Measurements from ENCODE around the gene FUT8. TPM values are rescaled to one million over a fixed set of nuclear protein-coding genes. Genes with fewer than 3 reads are reported as not detected.

FUT8 gene
- total RNA-seq, 1 experiment from 2014 or later: 11.8 TPM

- no peaks in the 10 kb centered on the region for H3K9me3 Mint-ChIP-seq (ENCODE audit: unreplicated experiment)
- CTCF ChIA-PET: interaction anchor here (0.6 to 1.1 kb wide), 2 partner anchors 20 to 346 kb away, joined by 3 to 4 read pairs; no protein-coding TSS in a partner anchor
- H3K27me3 Mint-ChIP-seq (ENCODE audit: insufficient read depth, unreplicated experiment): no peaks in the 10 kb centered on the region
- TF ChIP-seq, protein P1, sequence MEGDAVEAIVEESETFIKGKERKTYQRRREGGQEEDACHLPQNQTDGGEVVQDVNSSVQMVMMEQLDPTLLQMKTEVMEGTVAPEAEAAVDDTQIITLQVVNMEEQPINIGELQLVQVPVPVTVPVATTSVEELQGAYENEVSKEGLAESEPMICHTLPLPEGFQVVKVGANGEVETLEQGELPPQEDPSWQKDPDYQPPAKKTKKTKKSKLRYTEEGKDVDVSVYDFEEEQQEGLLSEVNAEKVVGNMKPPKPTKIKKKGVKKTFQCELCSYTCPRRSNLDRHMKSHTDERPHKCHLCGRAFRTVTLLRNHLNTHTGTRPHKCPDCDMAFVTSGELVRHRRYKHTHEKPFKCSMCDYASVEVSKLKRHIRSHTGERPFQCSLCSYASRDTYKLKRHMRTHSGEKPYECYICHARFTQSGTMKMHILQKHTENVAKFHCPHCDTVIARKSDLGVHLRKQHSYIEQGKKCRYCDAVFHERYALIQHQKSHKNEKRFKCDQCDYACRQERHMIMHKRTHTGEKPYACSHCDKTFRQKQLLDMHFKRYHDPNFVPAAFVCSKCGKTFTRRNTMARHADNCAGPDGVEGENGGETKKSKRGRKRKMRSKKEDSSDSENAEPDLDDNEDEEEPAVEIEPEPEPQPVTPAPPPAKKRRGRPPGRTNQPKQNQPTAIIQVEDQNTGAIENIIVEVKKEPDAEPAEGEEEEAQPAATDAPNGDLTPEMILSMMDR (IDR thresholded peaks at IDR 0.05; ENCODE audit: unreplicated experiment): no peak
- BruUV-seq (replicated peaks): no TSS peak
- H3K27ac Mint-ChIP-seq (ENCODE audit: low read depth, unreplicated experiment): no peak overlapping the region
- no peak for DNase-seq (ENCODE audit: unreplicated experiment)
- H3K4me1 Mint-ChIP-seq (ENCODE audit: insufficient read depth, unreplicated experiment): peaks cover 10% of the 10 kb centered on the region
- intact Hi-C loops (cut with micrococcal nuclease): no loop called here
- POLR2A ChIA-PET: interaction anchor here (0.6 kb wide), 1 partner anchor 110 kb away, joined by 3 read pairs; no protein-coding TSS in a partner anchor
- no peak overlapping the region for H3K4me3 Mint-ChIP-seq (ENCODE audit: unreplicated experiment)
- no peaks in the 10 kb centered on the region for H3K36me3 Mint-ChIP-seq (ENCODE audit: insufficient read depth, unreplicated experiment)
Observed at GRCh38 chr14:65449647-65450046, 37.1 kb downstream of the FUT8 start.

GRCh38 chr14:65453807-65454480, 41.4 kb downstream of the FUT8 start:
- DNase-seq (ENCODE audit: unreplicated experiment): no peak
- TF ChIP-seq, protein P1 (IDR thresholded peaks at IDR 0.05; ENCODE audit: unreplicated experiment): no peak
- peaks cover 5% of the 10 kb centered on the region for H3K36me3 Mint-ChIP-seq (ENCODE audit: insufficient read depth, unreplicated experiment)
- H3K9me3 Mint-ChIP-seq (ENCODE audit: unreplicated experiment): no peaks in the 10 kb centered on the region
- ChIA-PET POLR2A (no interaction called here), CTCF (no interaction called here)
- H3K4me1 Mint-ChIP-seq (ENCODE audit: insufficient read depth, unreplicated experiment): no peaks in the 10 kb centered on the region
- no TSS peak for BruUV-seq (replicated peaks)
- intact Hi-C loops (cut with micrococcal nuclease): no loop called here
- no peak overlapping the region for H3K4me3 Mint-ChIP-seq (ENCODE audit: unreplicated experiment)
- no peaks in the 10 kb centered on the region for H3K27me3 Mint-ChIP-seq (ENCODE audit: insufficient read depth, unreplicated experiment)
- no peak overlapping the region for H3K27ac Mint-ChIP-seq (ENCODE audit: low read depth, unreplicated experiment)

- intact Hi-C loops (cut with micrococcal nuclease): no loop called here
- no TSS peak for BruUV-seq (replicated peaks)
- Mint-ChIP-seq H3K4me1 (ENCODE audit: insufficient read depth, unreplicated experiment) (peaks cover 4% of the 10 kb centered on the region), H3K4me3 (ENCODE audit: unreplicated experiment) (no peak overlapping the region), H3K27me3 (ENCODE audit: insufficient read depth, unreplicated experiment) (no peaks in the 10 kb centered on the region), H3K27ac (ENCODE audit: low read depth, unreplicated experiment) (no peak overlapping the region), H3K36me3 (ENCODE audit: insufficient read depth, unreplicated experiment) (peaks cover 5% of the 10 kb centered on the region), H3K9me3 (ENCODE audit: unreplicated experiment) (no peaks in the 10 kb centered on the region)
- no peak for DNase-seq (ENCODE audit: unreplicated experiment)
- CTCF ChIA-PET: no interaction called here
- POLR2A ChIA-PET: no interaction called here
- TF ChIP-seq, protein P1 (IDR thresholded peaks at IDR 0.05; ENCODE audit: unreplicated experiment): no peak
Observed at GRCh38 chr14:65456247-65456646, 43.7 kb downstream of the FUT8 start.

DNA sequence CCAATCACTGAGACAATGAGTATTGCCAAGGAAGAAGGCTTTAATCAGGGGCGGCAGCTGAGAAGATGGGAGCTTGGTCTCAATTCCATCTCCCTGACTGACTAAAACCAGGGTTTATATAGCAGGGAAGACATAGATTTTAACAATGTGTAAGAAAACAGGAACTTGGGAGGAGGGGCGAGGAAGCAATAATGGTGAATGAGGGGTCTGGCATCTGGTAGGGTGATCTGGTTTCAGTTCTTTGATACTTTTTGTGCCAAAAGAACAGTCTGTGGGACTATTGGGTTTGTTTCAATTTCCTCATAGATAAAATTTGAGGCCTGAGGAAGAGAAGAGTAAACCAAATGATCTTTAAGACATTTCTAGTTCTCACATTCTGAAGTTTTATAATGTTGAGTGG, 49.2 kb downstream of the FUT8 start:
- Mint-ChIP-seq H3K4me1 (ENCODE audit: insufficient read depth, unreplicated experiment) (peaks cover 16% of the 10 kb centered on the region), H3K27me3 (ENCODE audit: insufficient read depth, unreplicated experiment) (no peaks in the 10 kb centered on the region), H3K9me3 (ENCODE audit: unreplicated experiment) (no peaks in the 10 kb centered on the region), H3K4me3 (ENCODE audit: unreplicated experiment) (no peak overlapping the region), H3K36me3 (ENCODE audit: insufficient read depth, unreplicated experiment) (peaks cover 5% of the 10 kb centered on the region), H3K27ac (ENCODE audit: low read depth, unreplicated experiment) (no peak overlapping the region)
- TF ChIP-seq, protein P1 (IDR thresholded peaks at IDR 0.05; ENCODE audit: unreplicated experiment): no peak
- intact Hi-C loops (cut with micrococcal nuclease): no loop called here
- ChIA-PET CTCF (interaction anchor here (0.6 to 0.7 kb wide), 2 partner anchors 102 to 162 kb away, joined by 3 to 5 read pairs; no protein-coding TSS in a partner anchor), POLR2A (no interaction called here)
- BruUV-seq (replicated peaks): no TSS peak
- DNase-seq (ENCODE audit: unreplicated experiment): no peak

Measured in MCF 10A (cell line).